Neural cell (in vitro differentiated cells): ENCODE measurements around the gene BUD23.

Experiments used
- EZH2 ChIP-seq: fragments of 200-600, 300-800 bp; shearing (Covaris generic), sonication (generic); IDR thresholded peaks from 2 replicates; pipeline ENCODE4 v1.6.1; 2014; ENCODE audit warnings: antibody characterized with exemption, low read length, borderline replicate concordance, mild to moderate bottlenecking; ENCODE audit not compliant: insufficient read depth, poor library complexity, severe bottlenecking
- POLR2AphosphoS5 ChIP-seq: IDR thresholded peaks from 2 replicates; pipeline ENCODE4 v1.6.1; 2012
- SMC3 ChIP-seq: fragments of 450-650 bp; conservative IDR thresholded peaks from 2 replicates; pipeline ENCODE4 v1.6.1; 2014; ENCODE audit warnings: antibody characterized with exemption, mild to moderate bottlenecking, moderate library complexity; ENCODE audit not compliant: poor library complexity
- TAF1 ChIP-seq: IDR thresholded peaks from 2 replicates; pipeline ENCODE4 v1.6.1; 2012; ENCODE audit warnings: low read depth
- TF ChIP-seq, protein P1 (sequence below): fragments of 450-650 bp; IDR thresholded peaks from 2 replicates; pipeline ENCODE4 v1.5.1; 2014; ENCODE audit warnings: antibody characterized with exemption, mild to moderate bottlenecking, moderate library complexity; ENCODE audit not compliant: poor library complexity, severe bottlenecking

DNA sequence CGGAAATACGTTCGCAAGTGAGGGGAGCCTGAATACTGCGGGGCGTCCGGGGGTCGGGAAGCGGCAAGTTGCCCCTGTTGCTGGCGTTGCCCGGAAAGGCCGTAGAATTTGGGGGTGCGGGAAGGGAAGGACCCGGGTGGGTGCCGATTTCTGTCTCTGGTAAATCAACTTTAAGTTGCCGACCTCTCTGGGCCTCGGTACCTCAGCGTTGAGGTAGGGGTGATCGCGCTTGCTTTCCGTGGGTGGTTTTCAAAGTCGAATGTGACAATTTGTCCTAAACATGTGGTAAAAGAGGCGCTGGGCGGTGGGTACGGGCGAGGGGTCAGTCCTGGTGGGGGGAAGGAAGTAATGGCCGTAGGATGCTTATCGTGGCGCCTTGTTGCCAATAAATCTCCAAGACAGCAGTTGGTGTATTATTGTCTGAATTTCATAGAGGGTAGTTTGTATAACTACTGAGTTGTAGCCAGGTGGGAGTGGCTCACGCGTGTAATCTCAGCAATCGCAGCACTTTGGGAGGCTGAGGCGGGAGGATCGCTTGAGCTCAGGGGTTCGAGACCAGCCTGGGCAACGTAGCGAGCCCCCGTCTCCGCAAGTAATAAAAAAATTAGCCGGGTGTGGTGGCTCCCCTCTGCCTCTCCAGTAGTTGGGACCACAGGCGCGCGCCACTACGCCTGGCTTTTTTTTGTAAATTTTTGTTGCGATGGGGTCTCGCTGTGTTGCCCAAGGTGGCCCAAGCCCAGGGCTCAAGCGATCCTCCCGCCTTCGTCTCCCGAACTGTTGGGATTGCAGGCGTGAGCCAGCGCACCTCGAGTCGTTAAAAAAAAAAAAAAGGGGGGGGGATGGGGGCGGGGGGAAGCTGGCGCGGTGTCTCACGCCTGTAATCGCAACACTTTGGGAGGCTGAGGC lies 644 bp downstream of the BUD23 start:
- TF ChIP-seq, protein P1, sequence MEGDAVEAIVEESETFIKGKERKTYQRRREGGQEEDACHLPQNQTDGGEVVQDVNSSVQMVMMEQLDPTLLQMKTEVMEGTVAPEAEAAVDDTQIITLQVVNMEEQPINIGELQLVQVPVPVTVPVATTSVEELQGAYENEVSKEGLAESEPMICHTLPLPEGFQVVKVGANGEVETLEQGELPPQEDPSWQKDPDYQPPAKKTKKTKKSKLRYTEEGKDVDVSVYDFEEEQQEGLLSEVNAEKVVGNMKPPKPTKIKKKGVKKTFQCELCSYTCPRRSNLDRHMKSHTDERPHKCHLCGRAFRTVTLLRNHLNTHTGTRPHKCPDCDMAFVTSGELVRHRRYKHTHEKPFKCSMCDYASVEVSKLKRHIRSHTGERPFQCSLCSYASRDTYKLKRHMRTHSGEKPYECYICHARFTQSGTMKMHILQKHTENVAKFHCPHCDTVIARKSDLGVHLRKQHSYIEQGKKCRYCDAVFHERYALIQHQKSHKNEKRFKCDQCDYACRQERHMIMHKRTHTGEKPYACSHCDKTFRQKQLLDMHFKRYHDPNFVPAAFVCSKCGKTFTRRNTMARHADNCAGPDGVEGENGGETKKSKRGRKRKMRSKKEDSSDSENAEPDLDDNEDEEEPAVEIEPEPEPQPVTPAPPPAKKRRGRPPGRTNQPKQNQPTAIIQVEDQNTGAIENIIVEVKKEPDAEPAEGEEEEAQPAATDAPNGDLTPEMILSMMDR: no peak
- TF ChIP-seq EZH2: no peak
- TF ChIP-seq TAF1: no peak
- no peak for TF ChIP-seq SMC3
- TF ChIP-seq POLR2AphosphoS5: no peak
